ENCODE data around the gene GPR21.

GPR21 gene, protein sequence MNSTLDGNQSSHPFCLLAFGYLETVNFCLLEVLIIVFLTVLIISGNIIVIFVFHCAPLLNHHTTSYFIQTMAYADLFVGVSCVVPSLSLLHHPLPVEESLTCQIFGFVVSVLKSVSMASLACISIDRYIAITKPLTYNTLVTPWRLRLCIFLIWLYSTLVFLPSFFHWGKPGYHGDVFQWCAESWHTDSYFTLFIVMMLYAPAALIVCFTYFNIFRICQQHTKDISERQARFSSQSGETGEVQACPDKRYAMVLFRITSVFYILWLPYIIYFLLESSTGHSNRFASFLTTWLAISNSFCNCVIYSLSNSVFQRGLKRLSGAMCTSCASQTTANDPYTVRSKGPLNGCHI

DNA sequence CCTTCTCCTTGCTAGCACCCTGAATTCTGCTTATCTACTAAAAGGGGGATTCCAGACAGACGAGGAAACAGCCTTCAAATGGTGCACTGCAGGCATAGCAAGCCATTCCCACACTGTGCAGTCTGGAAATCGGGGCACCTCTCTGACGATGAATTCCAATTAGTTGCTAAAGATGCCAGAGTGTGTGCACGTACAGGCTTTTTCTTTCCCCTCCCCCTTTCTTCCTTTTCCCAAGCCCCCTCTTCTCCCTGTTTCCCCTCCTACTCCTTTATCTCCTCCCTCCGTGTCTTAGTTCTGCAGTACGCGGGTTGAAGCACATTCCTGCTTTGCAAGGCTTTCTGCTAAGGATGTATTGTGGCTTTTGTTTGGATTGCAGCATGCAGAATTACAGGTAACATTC, at the start of gene GPR21:
GPR21 (plus strand) TSS at position 316 of the 400 bp plus-strand sequence. CDS start 900 bp downstream, outside the sequence.
- Histone ChIP-seq H3K4me1 (ENCODE audit: control insufficient read depth in 2 of 2, insufficient read depth in 2 of 2, low read length in 2 of 2) (peaks cover 0 to 2% of the 10 kb centered on the region in 2 donors), H3K27ac (ENCODE audit: low read depth in 2 of 2, low read length in 2 of 2) (no peak within 1 kb of the TSS), H3K4me3 (ENCODE audit: low read length in 2 of 2) (peak within 1 kb of the TSS in 1 of 2 donors; percentile 41), H3K36me3 (ENCODE audit: control insufficient read depth in 2 of 2, insufficient read depth in 2 of 2, low read length in 2 of 2) (peaks cover 11 to 24% of the 10 kb centered on the region in 2 donors), H3K27me3 (ENCODE audit: control insufficient read depth in 2 of 2, insufficient read depth in 2 of 2, low read length in 2 of 2) (no peaks in the 10 kb centered on the region), H3K9ac (ENCODE audit: low read depth in 1 of 2, low read length in 2 of 2) (no peak within 1 kb of the TSS), H3K9me3 (ENCODE audit: control insufficient read depth in 2 of 2, low read length in 2 of 2) (no peaks in the 10 kb centered on the region)

DNA sequence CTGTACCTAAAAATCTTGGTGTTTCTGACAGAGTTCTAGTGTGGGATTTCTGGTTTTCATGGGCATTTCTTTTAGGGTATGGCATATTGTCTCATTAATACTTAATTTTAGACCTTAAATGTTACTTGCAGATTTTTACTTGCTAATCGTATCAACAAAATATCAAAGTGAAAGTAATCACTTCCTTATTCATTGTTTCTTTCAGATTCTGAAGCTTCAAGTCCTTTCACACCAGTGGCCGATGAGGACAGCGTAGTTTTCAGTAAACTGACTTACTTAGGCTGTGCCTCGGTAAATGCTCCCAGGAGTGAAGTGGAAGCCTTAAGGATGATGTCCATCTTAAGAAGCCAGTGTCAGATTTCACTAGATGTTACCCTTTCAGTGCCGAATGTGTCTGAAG, 47.5 kb upstream of the GPR21 start:
- peaks cover 17 to 37% of the 10 kb centered on the region in 2 donors for H3K36me3 ChIP-seq (ENCODE audit: control insufficient read depth in 2 of 2, insufficient read depth in 2 of 2, low read length in 2 of 2)
- no peaks in the 10 kb centered on the region for H3K4me1 ChIP-seq (ENCODE audit: control insufficient read depth in 2 of 2, insufficient read depth in 2 of 2, low read length in 2 of 2)
- no peak overlapping the region for H3K27ac ChIP-seq (ENCODE audit: low read depth in 2 of 2, low read length in 2 of 2)

DNA sequence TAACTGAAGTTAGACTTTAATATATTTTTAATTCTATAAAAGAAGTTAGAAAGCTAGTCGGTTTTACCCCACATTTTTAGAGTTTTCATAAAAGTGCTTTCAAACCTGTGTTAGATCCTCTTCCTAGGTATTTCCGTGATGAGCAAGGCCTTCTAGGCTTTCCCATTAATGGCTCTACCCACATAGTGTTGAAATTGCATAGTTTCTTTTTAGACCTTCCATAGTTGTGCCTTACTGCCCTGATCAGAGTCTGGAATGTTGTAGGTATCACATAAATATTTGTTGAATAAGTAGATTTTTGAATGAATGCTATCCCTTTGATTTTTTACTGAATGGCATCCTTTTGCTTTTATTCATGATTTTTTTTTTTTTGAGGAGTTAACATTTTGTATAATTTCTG, 45.3 kb upstream of the GPR21 start:
- H3K9ac ChIP-seq (ENCODE audit: low read depth in 1 of 2, low read length in 2 of 2): no peak overlapping the region
- H3K27ac ChIP-seq (ENCODE audit: low read depth in 2 of 2, low read length in 2 of 2): no peak overlapping the region
- peaks cover 17 to 37% of the 10 kb centered on the region in 2 donors for H3K36me3 ChIP-seq (ENCODE audit: control insufficient read depth in 2 of 2, insufficient read depth in 2 of 2, low read length in 2 of 2)
- H3K4me1 ChIP-seq (ENCODE audit: control insufficient read depth in 2 of 2, insufficient read depth in 2 of 2, low read length in 2 of 2): no peaks in the 10 kb centered on the region
- no peaks in the 10 kb centered on the region for H3K9me3 ChIP-seq (ENCODE audit: control insufficient read depth in 2 of 2, low read length in 2 of 2)
- no peaks in the 10 kb centered on the region for H3K27me3 ChIP-seq (ENCODE audit: control insufficient read depth in 2 of 2, insufficient read depth in 2 of 2, low read length in 2 of 2)
- H3K4me3 ChIP-seq (ENCODE audit: low read length in 2 of 2): no peak overlapping the region

More for the DNA sequence above, 47.5 kb upstream of the GPR21 start:
- no peak overlapping the region for H3K9ac ChIP-seq (ENCODE audit: low read depth in 1 of 2, low read length in 2 of 2)
- no peaks in the 10 kb centered on the region for H3K27me3 ChIP-seq (ENCODE audit: control insufficient read depth in 2 of 2, insufficient read depth in 2 of 2, low read length in 2 of 2)
- no peaks in the 10 kb centered on the region for H3K9me3 ChIP-seq (ENCODE audit: control insufficient read depth in 2 of 2, low read length in 2 of 2)
- no peak overlapping the region for H3K4me3 ChIP-seq (ENCODE audit: low read length in 2 of 2)

DNA sequence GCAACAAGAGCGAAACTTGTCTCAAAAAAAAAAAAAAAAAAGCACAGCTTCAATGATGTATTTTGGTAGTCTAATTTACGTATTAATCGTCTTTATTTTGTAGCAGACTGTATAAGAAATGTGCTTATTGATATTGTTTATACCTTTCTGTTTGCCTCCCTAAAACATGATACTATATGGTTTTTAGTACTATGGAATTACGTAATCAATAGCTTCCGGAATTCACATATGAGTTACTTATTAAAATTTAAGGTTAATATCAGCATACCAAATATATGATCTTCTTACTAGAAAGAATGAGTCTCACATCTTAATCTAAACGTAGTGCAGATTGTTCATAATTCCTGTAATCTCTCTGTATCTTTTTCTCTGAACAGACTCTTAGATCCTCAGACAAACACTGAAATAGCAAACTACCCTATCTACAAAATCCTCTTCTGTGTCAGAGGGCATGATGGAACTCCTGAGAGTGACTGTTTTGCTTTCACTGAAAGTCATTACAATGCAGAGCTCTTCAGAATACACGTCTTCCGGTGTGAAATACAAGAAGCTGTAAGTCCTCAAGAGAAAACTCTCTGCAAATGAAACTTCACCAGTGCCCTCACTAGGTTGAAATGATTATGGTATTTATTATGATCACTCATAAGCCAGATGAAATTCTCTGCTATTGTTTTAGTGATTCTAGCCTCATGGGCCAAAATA, 44.4 kb upstream of the GPR21 start:
- Histone ChIP-seq H3K4me3 (ENCODE audit: low read length in 2 of 2) (no peak overlapping the region), H3K4me1 (ENCODE audit: control insufficient read depth in 2 of 2, insufficient read depth in 2 of 2, low read length in 2 of 2) (no peaks in the 10 kb centered on the region), H3K9me3 (ENCODE audit: control insufficient read depth in 2 of 2, low read length in 2 of 2) (no peaks in the 10 kb centered on the region), H3K27ac (ENCODE audit: low read depth in 2 of 2, low read length in 2 of 2) (no peak overlapping the region), H3K27me3 (ENCODE audit: control insufficient read depth in 2 of 2, insufficient read depth in 2 of 2, low read length in 2 of 2) (no peaks in the 10 kb centered on the region), H3K36me3 (ENCODE audit: control insufficient read depth in 2 of 2, insufficient read depth in 2 of 2, low read length in 2 of 2) (peaks cover 17 to 37% of the 10 kb centered on the region in 2 donors), H3K9ac (ENCODE audit: low read depth in 1 of 2, low read length in 2 of 2) (no peak overlapping the region)

DNA sequence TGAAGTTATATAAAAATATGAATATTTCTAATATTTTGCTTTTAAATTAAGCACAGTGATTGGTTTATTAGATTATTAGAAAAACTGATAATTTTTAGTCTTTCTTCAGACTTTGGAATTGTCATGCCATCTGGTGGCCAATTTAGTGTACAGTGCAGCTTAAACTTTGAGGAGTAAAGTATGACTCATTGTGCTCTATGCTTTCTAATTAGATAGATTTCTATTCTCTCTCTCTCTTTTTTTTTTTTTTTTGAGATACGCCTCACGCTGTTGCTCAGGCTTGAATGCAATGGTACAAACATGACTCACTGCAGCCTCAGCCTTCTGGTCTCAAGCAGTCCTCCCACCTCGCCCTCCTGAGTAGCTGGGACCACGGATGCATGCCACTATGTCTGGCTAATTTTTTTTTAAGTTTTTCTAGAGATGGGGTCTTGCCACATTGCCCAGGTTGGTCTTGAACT, 42.1 kb upstream of the GPR21 start:
- H3K9me3 ChIP-seq (ENCODE audit: control insufficient read depth in 2 of 2, low read length in 2 of 2): no peaks in the 10 kb centered on the region
- no peaks in the 10 kb centered on the region for H3K27me3 ChIP-seq (ENCODE audit: control insufficient read depth in 2 of 2, insufficient read depth in 2 of 2, low read length in 2 of 2)
- peaks cover 11 to 27% of the 10 kb centered on the region in 2 donors for H3K36me3 ChIP-seq (ENCODE audit: control insufficient read depth in 2 of 2, insufficient read depth in 2 of 2, low read length in 2 of 2)
- no peaks in the 10 kb centered on the region for H3K4me1 ChIP-seq (ENCODE audit: control insufficient read depth in 2 of 2, insufficient read depth in 2 of 2, low read length in 2 of 2)
- no peak overlapping the region for H3K27ac ChIP-seq (ENCODE audit: low read depth in 2 of 2, low read length in 2 of 2)
- H3K4me3 ChIP-seq (ENCODE audit: low read length in 2 of 2): no peak overlapping the region
- H3K9ac ChIP-seq (ENCODE audit: low read depth in 1 of 2, low read length in 2 of 2): no peak overlapping the region

DNA sequence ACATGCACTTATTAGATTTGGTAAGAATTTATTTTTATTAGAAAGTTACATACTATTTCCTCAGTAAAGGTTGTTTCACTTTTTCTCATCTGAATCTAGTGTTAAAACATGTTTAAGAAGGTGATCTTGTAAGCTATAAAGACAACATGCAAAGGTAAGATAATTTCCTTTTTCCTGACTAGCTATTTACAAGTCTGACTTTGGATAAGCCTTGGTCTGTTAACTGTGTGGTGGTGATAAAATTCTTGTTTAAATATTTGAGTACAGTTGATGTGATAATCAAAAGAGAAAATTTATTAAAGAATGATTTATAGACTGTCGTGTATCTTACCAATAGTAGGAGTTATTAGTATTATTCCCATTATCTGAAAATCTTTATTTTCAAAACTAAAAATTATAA, 36.9 kb upstream of the GPR21 start:
- Histone ChIP-seq H3K4me1 (ENCODE audit: control insufficient read depth in 2 of 2, insufficient read depth in 2 of 2, low read length in 2 of 2) (no peaks in the 10 kb centered on the region), H3K27me3 (ENCODE audit: control insufficient read depth in 2 of 2, insufficient read depth in 2 of 2, low read length in 2 of 2) (no peaks in the 10 kb centered on the region), H3K4me3 (ENCODE audit: low read length in 2 of 2) (no peak overlapping the region), H3K9ac (ENCODE audit: low read depth in 1 of 2, low read length in 2 of 2) (no peak overlapping the region), H3K9me3 (ENCODE audit: control insufficient read depth in 2 of 2, low read length in 2 of 2) (no peaks in the 10 kb centered on the region), H3K27ac (ENCODE audit: low read depth in 2 of 2, low read length in 2 of 2) (no peak overlapping the region), H3K36me3 (ENCODE audit: control insufficient read depth in 2 of 2, insufficient read depth in 2 of 2, low read length in 2 of 2) (peaks cover 24 to 30% of the 10 kb centered on the region in 2 donors)

DNA sequence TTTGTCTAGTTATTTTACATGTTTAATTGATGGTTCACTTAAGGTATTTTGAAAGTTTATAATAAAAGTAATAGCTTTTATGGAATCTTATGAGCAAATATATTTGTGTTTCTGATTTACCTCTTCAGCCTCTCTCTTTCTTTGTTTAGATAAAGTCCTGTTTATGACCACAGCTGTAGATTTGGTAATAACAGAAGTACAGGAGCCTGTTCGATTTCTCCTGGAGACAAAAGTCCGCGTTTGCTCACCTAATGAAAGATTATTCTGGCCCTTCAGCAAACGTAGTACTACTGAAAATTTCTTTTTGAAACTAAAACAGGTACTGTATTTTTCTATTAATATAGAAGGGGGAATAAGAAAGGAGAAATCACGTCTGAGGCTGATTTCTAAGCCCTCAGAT, 35.0 kb upstream of the GPR21 start:
- no peaks in the 10 kb centered on the region for H3K4me1 ChIP-seq (ENCODE audit: control insufficient read depth in 2 of 2, insufficient read depth in 2 of 2, low read length in 2 of 2)
- H3K4me3 ChIP-seq (ENCODE audit: low read length in 2 of 2): no peak overlapping the region
- peaks cover 27 to 30% of the 10 kb centered on the region in 2 donors for H3K36me3 ChIP-seq (ENCODE audit: control insufficient read depth in 2 of 2, insufficient read depth in 2 of 2, low read length in 2 of 2)
- H3K9ac ChIP-seq (ENCODE audit: low read depth in 1 of 2, low read length in 2 of 2): no peak overlapping the region
- H3K27me3 ChIP-seq (ENCODE audit: control insufficient read depth in 2 of 2, insufficient read depth in 2 of 2, low read length in 2 of 2): no peaks in the 10 kb centered on the region
- H3K9me3 ChIP-seq (ENCODE audit: control insufficient read depth in 2 of 2, low read length in 2 of 2): no peaks in the 10 kb centered on the region
- H3K27ac ChIP-seq (ENCODE audit: low read depth in 2 of 2, low read length in 2 of 2): no peak overlapping the region

DNA sequence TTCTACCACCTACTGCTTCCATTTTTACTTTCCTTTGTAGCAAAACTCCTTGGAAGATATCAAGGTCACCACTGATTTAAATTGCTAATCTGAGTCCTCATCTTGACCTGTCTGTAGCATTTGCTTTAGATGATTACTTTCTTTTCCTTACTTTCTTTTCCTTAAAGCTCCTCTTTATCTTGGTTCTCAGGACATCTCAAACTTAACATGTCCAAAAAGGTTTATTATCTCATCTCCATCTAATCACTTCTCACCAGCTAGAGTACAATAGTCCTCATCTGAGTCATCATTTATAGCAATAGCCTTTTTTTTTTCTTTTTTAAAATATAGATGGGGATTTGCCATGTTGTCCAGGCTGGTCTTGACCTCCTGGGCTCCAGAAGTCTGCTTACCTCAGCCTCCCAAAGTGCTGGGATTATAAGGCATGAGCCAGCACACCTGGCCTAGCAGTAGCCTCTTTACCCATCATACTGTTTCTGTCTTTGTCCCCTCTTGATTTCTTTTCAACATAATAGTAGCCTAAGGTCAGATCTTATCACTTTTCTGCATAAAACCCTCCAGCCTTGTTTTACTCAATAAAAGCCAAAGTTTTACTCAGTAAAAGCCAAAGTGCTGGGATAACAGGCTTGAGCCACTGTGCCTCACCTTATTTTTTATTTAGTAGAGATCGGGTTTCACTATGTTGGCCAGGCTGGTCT, 32.9 kb upstream of the GPR21 start:
- Histone ChIP-seq H3K9me3 (ENCODE audit: control insufficient read depth in 2 of 2, low read length in 2 of 2) (no peaks in the 10 kb centered on the region), H3K4me1 (ENCODE audit: control insufficient read depth in 2 of 2, insufficient read depth in 2 of 2, low read length in 2 of 2) (no peaks in the 10 kb centered on the region), H3K36me3 (ENCODE audit: control insufficient read depth in 2 of 2, insufficient read depth in 2 of 2, low read length in 2 of 2) (peaks cover 27 to 37% of the 10 kb centered on the region in 2 donors), H3K27ac (ENCODE audit: low read depth in 2 of 2, low read length in 2 of 2) (no peak overlapping the region), H3K9ac (ENCODE audit: low read depth in 1 of 2, low read length in 2 of 2) (no peak overlapping the region), H3K4me3 (ENCODE audit: low read length in 2 of 2) (no peak overlapping the region), H3K27me3 (ENCODE audit: control insufficient read depth in 2 of 2, insufficient read depth in 2 of 2, low read length in 2 of 2) (no peaks in the 10 kb centered on the region)

DNA sequence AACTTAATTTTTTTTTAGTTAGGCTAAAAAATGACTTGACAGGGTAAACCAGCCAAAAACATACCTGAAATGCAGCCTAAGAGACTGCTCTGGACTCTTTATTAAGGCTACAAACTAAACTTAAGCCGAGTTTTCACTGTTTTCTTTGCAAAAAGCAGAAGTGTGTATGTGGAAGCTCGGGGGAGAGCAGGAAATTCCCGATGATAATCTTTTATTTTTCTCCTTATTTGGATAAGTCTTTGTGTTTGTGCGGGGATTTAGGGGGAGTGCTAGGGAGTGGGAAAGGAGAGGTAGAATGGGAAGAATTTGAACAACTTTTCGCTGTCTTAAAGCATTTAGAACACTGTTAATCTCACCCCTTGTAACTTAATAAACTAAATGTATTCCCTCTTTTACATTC, 30.7 kb upstream of the GPR21 start:
- Histone ChIP-seq H3K9ac (ENCODE audit: low read depth in 1 of 2, low read length in 2 of 2) (no peak overlapping the region), H3K27me3 (ENCODE audit: control insufficient read depth in 2 of 2, insufficient read depth in 2 of 2, low read length in 2 of 2) (no peaks in the 10 kb centered on the region), H3K4me3 (ENCODE audit: low read length in 2 of 2) (no peak overlapping the region), H3K27ac (ENCODE audit: low read depth in 2 of 2, low read length in 2 of 2) (no peak overlapping the region), H3K36me3 (ENCODE audit: control insufficient read depth in 2 of 2, insufficient read depth in 2 of 2, low read length in 2 of 2) (peaks cover 14 to 26% of the 10 kb centered on the region in 2 donors), H3K9me3 (ENCODE audit: control insufficient read depth in 2 of 2, low read length in 2 of 2) (no peaks in the 10 kb centered on the region), H3K4me1 (ENCODE audit: control insufficient read depth in 2 of 2, insufficient read depth in 2 of 2, low read length in 2 of 2) (no peaks in the 10 kb centered on the region)

DNA sequence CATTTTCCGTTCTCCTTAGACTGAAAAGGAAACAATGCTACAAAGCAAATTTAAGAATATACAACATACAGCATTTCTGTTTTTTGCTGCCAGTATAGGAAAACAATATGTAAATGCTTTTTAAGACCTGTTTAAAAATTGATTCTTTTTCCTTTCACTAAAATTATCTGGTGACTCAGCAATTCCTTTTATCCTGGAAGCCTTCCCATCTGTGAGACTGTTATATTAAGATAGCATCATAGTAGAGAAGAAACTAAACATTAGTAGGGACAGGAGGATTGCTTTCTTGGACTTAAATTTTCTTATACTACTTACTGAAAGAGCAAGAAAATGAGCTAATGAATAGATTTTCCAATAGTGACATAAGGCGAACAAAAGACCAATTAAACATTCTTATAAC, 30.0 kb upstream of the GPR21 start:
- no peak overlapping the region for H3K27ac ChIP-seq (ENCODE audit: low read depth in 2 of 2, low read length in 2 of 2)

More for the DNA sequence above, 30.0 kb upstream of the GPR21 start:
- Histone ChIP-seq H3K9ac (ENCODE audit: low read depth in 1 of 2, low read length in 2 of 2) (no peak overlapping the region), H3K4me1 (ENCODE audit: control insufficient read depth in 2 of 2, insufficient read depth in 2 of 2, low read length in 2 of 2) (no peaks in the 10 kb centered on the region), H3K4me3 (ENCODE audit: low read length in 2 of 2) (no peak overlapping the region), H3K27me3 (ENCODE audit: control insufficient read depth in 2 of 2, insufficient read depth in 2 of 2, low read length in 2 of 2) (no peaks in the 10 kb centered on the region), H3K36me3 (ENCODE audit: control insufficient read depth in 2 of 2, insufficient read depth in 2 of 2, low read length in 2 of 2) (peaks cover 14 to 26% of the 10 kb centered on the region in 2 donors), H3K9me3 (ENCODE audit: control insufficient read depth in 2 of 2, low read length in 2 of 2) (no peaks in the 10 kb centered on the region)

Measured in mucosa of rectum (tissue), 2 donors.